ENCODE measurements around the gene SPSB3.

The SPSB3 gene

GRCh38 chr16:1762196-1762878 is 20.0 kb downstream of the SPSB3 start:
- no peak for DNase-seq (ENCODE audit: low read depth)
- TF ChIP-seq CTCF (IDR thresholded peaks at IDR 0.05; ENCODE audit: low read depth, low read length, missing control alignments), result no peak
- no peak overlapping the region for H3K4me3 ChIP-seq (ENCODE audit: low read depth, low read length)

GRCh38 chr16:1761751-1762150 is 20.6 kb downstream of the SPSB3 start:
- TF ChIP-seq CTCF (IDR thresholded peaks at IDR 0.05; ENCODE audit: low read depth, low read length, missing control alignments), result no peak
- H3K4me3 ChIP-seq (ENCODE audit: low read depth, low read length), result no peak overlapping the region
- DNase-seq (ENCODE audit: low read depth), result no peak

GRCh38 chr16:1760911-1761310 is 21.5 kb downstream of the SPSB3 start:
- TF ChIP-seq CTCF (IDR thresholded peaks at IDR 0.05; ENCODE audit: low read depth, low read length, missing control alignments), result no peak
- no peak for DNase-seq (ENCODE audit: low read depth)
- no peak overlapping the region for H3K4me3 ChIP-seq (ENCODE audit: low read depth, low read length)

GRCh38 chr16:1759511-1759910 is 22.9 kb downstream of the SPSB3 start:
- DNase-seq (ENCODE audit: low read depth), result no peak
- no peak for TF ChIP-seq CTCF (IDR thresholded peaks at IDR 0.05; ENCODE audit: low read depth, low read length, missing control alignments)
- H3K4me3 ChIP-seq (ENCODE audit: low read depth, low read length), result no peak overlapping the region

GRCh38 chr16:1758923-1759322 is 23.4 kb downstream of the SPSB3 start:
- no peak overlapping the region for H3K4me3 ChIP-seq (ENCODE audit: low read depth, low read length)
- no peak for TF ChIP-seq CTCF (IDR thresholded peaks at IDR 0.05; ENCODE audit: low read depth, low read length, missing control alignments)
- no peak for DNase-seq (ENCODE audit: low read depth)

GRCh38 chr16:1757714-1758461 is 24.5 kb downstream of the SPSB3 start:
- H3K4me3 ChIP-seq (ENCODE audit: low read depth, low read length), result no peak overlapping the region
- no peak for DNase-seq (ENCODE audit: low read depth)
- no peak for TF ChIP-seq CTCF (IDR thresholded peaks at IDR 0.05; ENCODE audit: low read depth, low read length, missing control alignments)
